GM18867 (cell line): ENCODE results near the gene ADAMTS1.

Experiments used
- ATAC-seq: cut with Tn5 transposase; IDR thresholded peaks from one replicate; pipeline ENCODE4 v1.9.1; 2021; ENCODE audit warnings: mild to moderate bottlenecking, moderate library complexity; ENCODE audit not compliant: unreplicated experiment

Gene ADAMTS1

GRCh38 chr21:26814386-26814785 lies 30.8 kb downstream of the ADAMTS1 start:
- ATAC-seq = no peak

DNA sequence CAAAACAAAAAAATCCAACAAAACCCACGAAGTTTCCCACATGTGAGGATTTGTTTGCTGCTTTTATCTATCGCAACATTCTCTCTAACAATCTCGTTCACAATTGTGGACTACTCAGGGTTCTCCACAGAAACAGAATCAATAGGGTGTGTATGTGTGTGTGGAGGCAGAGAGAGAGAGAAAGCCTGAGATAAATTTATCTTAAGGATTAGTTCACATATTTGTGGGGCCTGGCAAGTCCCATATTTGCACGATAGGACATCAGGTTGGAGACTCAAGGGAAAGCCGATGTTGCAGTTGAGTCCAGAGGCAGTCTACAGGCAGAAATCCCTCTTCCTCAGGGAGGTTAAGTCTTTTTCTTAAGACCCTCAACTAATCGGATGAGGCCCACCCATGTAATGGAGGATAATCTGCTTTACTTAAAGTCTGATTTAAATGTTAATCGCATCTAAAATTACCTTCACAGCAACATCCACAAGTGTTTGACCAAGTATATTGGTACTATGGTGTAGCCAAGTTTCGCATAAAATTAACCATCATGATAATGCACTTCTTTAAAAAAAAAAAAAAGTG lies 31.7 kb downstream of the ADAMTS1 start:
- no peak for ATAC-seq

DNA sequence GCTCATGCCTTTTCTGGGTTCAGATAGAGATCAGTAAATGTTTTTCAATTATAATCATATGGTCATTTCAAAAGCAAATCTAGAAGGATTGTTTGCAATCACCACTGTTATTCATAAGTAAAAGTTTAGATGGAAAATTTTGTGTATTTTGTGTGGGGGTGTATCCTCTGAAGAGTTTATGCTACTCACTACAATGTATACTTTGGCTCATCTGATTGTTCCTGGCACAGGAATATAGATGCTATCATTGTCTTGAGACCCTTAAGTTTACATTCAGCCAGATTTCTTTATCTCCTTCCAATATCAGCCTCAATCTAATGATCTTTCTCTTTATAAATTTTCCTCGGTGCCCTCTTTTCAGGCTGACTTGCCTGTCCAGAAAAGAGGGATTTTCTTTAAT lies 33.0 kb downstream of the ADAMTS1 start:
- ATAC-seq = no peak

DNA sequence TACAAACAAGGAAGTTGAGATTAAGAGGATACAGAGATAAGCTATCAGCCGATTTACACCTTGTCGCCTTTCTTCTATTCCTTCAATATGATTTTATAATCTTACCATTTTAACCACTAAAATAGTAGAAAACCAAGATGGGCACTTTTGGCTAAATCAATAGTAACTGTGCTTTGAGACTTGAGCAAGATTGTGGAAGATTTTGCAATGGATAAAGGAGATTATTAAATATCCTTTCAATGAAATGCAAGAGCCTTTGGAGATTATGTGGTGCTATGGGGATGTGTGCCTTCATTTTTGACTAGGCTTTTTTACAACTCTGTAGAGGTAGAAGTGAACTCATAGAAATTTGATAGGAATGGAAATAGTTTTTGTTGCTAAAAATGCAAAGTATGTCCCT lies 33.7 kb downstream of the ADAMTS1 start:
- no peak for ATAC-seq

- no peak for ATAC-seq
Measured at GRCh38 chr21:26810676-26811415, 34.4 kb downstream of the ADAMTS1 start.

DNA sequence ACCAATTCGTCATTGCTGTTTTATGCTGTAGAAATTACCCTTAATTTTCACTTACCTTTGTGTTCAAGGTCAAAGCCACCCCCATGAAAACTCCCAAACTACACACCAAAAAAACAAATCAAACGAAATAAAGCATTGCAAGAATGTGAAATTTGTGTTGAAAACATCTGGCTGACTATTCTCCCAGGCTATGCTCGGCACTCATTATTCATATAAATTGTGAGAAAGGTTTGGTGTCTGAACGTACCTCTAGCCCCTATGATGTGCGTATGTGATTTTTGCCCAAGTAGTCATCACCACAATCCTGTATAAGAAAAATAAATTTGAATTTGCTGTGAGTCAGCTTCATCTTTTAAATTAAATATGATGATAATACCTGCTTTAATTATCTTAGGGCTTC lies 34.9 kb downstream of the ADAMTS1 start:
- ATAC-seq = no peak

DNA sequence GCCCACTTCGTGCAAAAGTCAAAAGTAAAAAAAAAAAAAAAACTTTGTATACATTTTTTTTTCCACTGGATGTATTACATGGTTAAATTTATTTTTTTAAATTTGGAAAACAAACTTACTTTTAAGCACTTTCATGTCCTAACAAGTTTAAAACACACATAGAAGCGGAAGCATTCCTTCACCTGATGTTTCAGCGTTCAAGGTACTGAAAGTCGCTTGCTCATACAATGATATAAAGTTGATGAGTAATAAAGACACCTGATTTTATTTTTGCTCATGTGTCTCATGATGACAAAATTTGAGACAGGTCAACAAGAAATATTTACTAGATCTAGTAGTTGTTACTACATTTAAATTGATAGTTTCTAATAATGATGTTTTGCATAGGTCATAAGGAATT lies 35.5 kb downstream of the ADAMTS1 start:
- ATAC-seq = no peak

GRCh38 chr21:26806801-26807295 lies 38.4 kb downstream of the ADAMTS1 start:
- no peak for ATAC-seq

- no peak for ATAC-seq
Measured at GRCh38 chr21:26804895-26805609, 40.2 kb downstream of the ADAMTS1 start.

DNA sequence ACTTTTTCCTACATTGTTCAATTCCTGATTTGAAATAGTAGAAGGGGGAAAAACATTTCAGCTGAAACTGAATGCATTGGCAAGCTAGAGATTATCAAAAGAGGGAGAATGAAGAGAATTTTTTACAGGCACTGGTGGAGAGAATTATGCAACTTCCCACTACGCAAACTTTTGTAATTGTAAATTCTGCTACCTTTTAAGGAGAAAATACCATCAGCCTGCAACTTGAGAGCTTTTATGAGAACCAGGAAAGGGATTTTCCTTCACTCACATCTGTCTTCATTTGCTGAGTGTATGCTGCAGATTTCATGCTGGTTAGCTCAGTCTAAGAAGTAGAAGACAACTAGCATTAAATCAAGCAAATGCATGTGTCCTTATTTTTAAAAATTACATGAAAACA lies 43.7 kb downstream of the ADAMTS1 start:
- ATAC-seq = no peak

- no peak for ATAC-seq
Measured at GRCh38 chr21:26800970-26801431, 44.2 kb downstream of the ADAMTS1 start.

DNA sequence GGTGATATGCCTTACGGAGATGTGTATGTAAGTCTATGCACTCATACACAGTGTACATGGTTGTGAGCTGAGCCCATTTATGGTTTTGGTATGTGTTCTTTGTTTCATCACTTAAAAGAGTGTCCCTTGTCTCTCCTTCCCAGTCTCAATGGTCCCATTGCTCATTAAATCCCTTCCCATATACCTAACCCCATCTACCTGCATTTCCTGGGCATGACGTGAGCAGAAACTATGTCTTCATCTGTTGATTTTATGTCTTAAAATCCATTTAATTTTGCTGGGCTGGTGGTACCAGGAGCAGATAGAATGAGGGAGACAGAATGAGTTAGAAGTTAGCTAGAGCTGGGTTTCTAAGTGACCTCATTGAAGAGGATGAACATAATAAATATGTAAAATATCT lies 44.8 kb downstream of the ADAMTS1 start:
- ATAC-seq = no peak

GRCh38 chr21:26800001-26800400 lies 45.2 kb downstream of the ADAMTS1 start:
- ATAC-seq = no peak

DNA sequence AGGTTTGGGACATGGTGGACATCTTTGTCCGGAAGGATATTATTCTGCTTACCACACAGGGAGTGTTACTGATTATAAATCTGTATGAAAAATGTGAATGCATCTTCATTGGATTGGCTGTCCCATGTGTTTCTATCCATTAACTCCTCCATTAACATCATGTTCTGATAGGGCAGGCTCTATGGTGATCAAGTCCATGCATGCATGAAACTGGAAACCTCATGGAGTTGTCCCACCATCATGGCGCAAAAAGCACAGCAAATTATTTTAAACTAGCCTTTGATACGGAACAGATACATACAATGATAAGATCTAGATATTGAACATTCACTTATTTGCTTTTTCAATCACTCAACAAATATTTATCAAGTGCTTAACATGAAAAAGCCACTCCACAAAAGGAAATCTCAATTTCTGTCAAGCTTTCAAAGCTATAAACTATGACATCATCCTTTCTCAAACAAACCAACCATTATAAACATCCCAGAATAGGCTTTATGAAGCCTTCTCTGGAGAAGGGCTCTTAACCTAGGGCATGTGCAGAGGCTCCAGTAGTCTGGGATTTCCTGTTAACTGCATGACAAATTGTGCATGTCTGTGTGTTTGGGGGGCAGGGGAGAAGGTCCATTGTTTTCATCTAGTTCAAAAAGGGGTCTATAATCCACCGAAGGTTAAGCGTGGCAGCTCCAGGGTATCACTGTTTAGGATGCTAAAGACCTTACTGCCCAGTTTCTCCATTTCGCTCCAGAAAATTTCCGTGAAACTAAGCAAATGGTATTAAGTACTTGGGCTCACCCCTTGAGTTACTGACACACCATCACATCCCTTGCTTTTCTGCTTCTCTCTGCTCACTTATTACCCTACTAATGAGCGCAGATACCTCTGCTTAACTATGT lies 46.1 kb downstream of the ADAMTS1 start:
- ATAC-seq = no peak

DNA sequence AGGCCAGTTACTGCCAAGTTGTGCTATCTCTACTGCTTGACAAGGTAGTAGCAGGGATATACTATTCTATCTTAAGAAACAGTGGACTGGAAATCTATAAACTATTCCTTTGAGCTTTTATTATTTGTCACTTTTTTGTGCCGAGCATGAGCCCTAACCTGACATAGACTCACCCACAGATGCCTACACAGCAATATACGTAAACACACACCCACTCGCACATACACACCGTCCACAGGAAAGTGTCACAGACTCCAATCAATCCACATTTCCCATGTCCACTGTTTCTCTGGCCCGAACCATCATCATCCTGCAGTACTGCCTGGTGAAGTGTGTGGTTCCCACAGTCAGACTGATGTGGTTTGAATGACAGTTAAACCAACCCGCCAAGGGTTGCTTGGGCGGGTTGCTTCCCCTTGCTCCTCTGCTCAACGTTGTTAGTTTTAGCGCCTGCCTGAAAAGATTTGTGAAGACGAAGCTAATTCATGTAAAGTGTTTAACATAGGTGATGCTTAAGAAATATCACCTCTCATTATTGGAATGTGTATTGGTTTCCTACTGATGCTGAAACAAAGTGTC lies 47.2 kb downstream of the ADAMTS1 start:
- no peak for ATAC-seq

- no peak for ATAC-seq
Measured at GRCh38 chr21:26795866-26796329, 49.3 kb downstream of the ADAMTS1 start.

DNA sequence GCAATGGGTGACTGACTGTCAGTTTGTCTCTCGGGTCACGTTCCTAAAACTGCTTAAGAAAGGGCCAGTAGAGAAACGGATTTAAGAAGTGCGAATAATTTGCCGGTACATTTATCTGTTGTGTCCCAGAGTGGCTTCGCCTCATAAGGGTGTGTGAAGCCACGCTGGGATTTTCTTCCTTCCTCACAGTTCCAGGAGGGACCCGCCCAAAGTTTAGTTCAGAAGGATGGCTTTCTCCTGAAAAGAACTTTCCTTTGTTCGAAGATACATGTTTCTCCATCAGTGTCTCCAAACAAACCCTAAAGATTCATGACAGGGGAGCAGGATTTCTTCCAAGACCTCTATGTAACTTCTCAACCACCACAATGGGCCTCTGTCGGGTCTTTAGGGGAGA lies 49.8 kb downstream of the ADAMTS1 start:
- no peak for ATAC-seq

- ATAC-seq = no peak
Measured at GRCh38 chr21:26794597-26795411, 50.4 kb downstream of the ADAMTS1 start.

DNA sequence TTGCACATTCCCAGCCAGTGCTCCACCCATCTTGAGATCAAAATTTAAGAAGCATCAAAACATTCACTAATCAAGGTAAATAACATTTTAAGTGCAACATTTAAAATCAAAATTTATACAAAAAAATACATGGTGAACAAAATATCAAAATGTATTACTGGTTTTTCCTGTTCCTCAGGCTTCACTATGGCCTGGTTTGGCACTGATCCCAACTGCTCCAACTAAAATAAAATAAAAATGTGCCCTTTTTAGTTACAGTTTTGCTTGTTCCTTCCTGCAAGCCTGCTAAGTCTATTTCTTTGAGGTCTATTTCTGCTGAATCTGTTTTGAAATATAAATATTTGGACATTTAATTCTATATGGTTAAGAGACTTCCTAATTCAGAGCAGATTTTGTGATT lies 54.9 kb downstream of the ADAMTS1 start:
- ATAC-seq = no peak

DNA sequence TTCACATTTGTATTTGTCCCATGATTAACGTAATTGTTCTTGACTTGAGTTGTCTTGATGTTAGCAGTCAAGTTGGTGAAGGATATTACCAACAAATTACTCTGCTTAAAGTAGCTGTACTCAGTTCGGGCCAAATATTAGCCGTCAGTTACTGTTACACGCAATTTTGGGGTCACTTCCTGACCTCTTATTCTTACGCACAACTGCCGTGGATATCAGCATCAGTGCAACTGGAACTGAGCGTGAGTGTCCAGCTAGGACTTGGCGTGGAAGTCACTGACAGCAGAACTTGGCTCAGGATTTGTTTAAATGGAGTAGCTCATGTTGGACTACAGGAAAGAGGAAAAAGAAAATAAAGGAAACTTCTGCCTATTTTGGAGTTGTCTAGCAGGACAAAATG lies 56.4 kb downstream of the ADAMTS1 start:
- ATAC-seq = no peak
